Measurements from ENCODE around the gene USP51.
"Not testable (repeated sequence)": the region's sequence is repeated elsewhere in the genome, so short reads cannot be mapped to it uniquely, and the experiment has no call there.

DNA sequence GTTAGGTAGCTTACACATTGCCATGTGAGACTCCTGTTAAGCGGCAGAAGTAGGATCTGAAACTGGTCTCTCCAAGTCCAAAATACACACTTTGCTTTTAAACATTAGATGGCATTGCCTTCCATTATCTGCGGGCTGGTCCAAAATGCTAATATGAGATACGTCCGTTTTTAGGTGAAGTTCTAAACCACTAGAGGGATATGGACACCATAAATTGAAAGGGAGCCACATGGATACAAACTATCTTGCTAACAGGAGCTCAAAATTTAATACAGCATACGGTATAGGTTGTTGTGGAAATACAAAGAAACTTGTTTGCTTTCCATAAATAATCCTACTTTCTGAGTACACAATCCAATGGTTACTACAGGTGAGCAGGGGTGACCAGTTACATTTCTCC, 23.9 kb downstream of the USP51 start:
- not testable (repeated sequence) for TF ChIP-seq BHLHE40 (IDR thresholded peaks at IDR 0.05; ENCODE audit: borderline replicate concordance); HDGF (IDR thresholded peaks at IDR 0.05; ENCODE audit: borderline replicate concordance); CTBP1 (IDR thresholded peaks at IDR 0.05; ENCODE audit: borderline replicate concordance); FOXK2 (IDR thresholded peaks at IDR 0.05); LEF1 (IDR thresholded peaks at IDR 0.05; ENCODE audit: borderline replicate concordance); TARDBP (IDR thresholded peaks at IDR 0.05)

All from HEK293T (cell line).